Amniotic stem cell (primary cell): ENCODE results near the gene STK11.

Experiments
- DNase-seq: peaks from one replicate; lab custom pipeline; 2025; lab: John Stamatoyannopoulos, UW

The STK11 gene

GRCh38 chr19:1205114-1206099 is at the start of gene STK11:
STK11 (plus strand) TSS chr19:1205778; CDS start chr19:1206914, 1,136 bp downstream.
- DNase-seq: peak; percentile 91

- DNase-seq: no peak
Observed at GRCh38 chr19:1156305-1156801, 49.2 kb upstream of the STK11 start.

- no peak for DNase-seq
Observed at GRCh38 chr19:1156830-1157615, 48.6 kb upstream of the STK11 start.

- DNase-seq: no peak
Observed at GRCh38 chr19:1157931-1158884, 47.4 kb upstream of the STK11 start.

GRCh38 chr19:1158885-1159448 is 46.6 kb upstream of the STK11 start:
- DNase-seq: no peak

GRCh38 chr19:1159864-1160595 is 45.5 kb upstream of the STK11 start:
- no peak for DNase-seq

- DNase-seq: no peak
Observed at GRCh38 chr19:1161716-1162115, 43.9 kb upstream of the STK11 start.

GRCh38 chr19:1162404-1163282 is 42.9 kb upstream of the STK11 start:
- DNase-seq: no peak

- DNase-seq: no peak
Observed at GRCh38 chr19:1163283-1163933, 42.2 kb upstream of the STK11 start.

- DNase-seq: no peak
Observed at GRCh38 chr19:1163934-1164683, 41.5 kb upstream of the STK11 start.

GRCh38 chr19:1164684-1165531 is 40.7 kb upstream of the STK11 start:
- no peak for DNase-seq

GRCh38 chr19:1166872-1167573 is 38.6 kb upstream of the STK11 start:
- DNase-seq: no peak

- DNase-seq: no peak
Observed at GRCh38 chr19:1167687-1168571, 37.6 kb upstream of the STK11 start.

GRCh38 chr19:1168572-1169410 is 36.8 kb upstream of the STK11 start:
- DNase-seq: peak; percentile 54

- DNase-seq: no peak
Observed at GRCh38 chr19:1169411-1169791, 36.2 kb upstream of the STK11 start.
